GM12892 (cell line): ENCODE data around the gene HIF1A.

Experiments
- DNase-seq: peaks from one replicate; pipeline ENCODE4 v3.0.0; 2011; ENCODE audit not compliant: insufficient read length
- FAIRE-seq: peaks from 2 replicates; lab custom pipeline; 2011; peaks lifted over from hg19 to GRCh38; lab: Jason Lieb, UNC
- POLR2A ChIP-seq: IDR thresholded peaks from 2 replicates; pipeline ENCODE4 v1.6.1; 2011; ENCODE audit warnings: low read depth, low read length, control low read depth
- POLR2AphosphoS5 ChIP-seq: IDR thresholded peaks from 2 replicates; pipeline ENCODE4 v1.6.1; 2011; ENCODE audit warnings: low read depth, low read length, control low read depth
- TAF1 ChIP-seq: IDR thresholded peaks from 2 replicates; pipeline ENCODE4 v1.6.1; 2011; ENCODE audit warnings: low read depth, mild to moderate bottlenecking, control low read depth, low read length, borderline replicate concordance

HIF1A gene

GRCh38 chr14:61769893-61770292 lies 74.6 kb downstream of the HIF1A start:
- no peak for DNase-seq
- TF ChIP-seq TAF1: no peak
- no peak for TF ChIP-seq POLR2AphosphoS5
- FAIRE-seq: no peak

DNA sequence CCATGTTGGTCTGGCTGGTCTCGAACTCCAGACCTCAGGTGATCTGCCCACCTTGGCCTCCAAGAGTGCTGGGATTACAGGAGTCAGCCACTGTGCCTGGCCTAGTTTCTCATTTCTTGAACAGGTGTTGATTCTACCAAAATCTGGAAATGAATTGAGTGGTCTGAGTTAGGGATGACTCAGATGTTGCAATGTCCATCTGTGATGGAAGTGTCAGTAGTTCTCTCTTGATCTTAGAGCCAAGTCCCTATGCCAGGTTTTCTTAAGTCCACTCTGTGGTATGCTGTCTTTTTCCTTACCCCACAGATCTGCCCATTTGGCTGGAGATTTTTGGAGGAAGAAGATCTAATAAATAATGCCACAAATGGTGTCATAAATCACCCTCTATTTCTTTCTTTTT lies 79.5 kb downstream of the HIF1A start:
- DNase-seq (no peak), FAIRE-seq (no peak)
- no peak for TF ChIP-seq POLR2AphosphoS5
- TF ChIP-seq POLR2A: no peak
- no peak for TF ChIP-seq TAF1

DNA sequence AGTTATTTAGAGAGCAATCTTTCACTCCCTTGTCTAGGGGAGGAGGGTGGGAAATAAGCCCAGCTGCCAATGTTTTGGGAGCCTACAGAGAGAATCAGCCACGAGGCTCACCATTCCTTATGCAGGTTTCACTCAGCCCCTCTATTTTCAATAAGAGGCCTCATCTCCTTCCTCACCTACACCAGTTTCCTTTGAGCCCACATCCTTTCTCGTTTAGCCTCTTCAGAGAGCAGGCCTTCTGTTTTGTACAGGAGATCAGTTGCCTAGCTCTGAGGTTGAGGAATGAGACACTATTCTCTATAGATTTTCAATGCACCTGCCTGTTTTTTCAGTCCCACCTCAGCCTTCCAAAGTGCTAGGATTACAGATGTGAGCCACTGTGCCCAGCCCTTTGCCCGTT lies 84.8 kb downstream of the HIF1A start:
- no peak for DNase-seq
- TF ChIP-seq POLR2A: no peak
- TF ChIP-seq TAF1: no peak
- TF ChIP-seq POLR2AphosphoS5: no peak
- FAIRE-seq: no peak

DNA sequence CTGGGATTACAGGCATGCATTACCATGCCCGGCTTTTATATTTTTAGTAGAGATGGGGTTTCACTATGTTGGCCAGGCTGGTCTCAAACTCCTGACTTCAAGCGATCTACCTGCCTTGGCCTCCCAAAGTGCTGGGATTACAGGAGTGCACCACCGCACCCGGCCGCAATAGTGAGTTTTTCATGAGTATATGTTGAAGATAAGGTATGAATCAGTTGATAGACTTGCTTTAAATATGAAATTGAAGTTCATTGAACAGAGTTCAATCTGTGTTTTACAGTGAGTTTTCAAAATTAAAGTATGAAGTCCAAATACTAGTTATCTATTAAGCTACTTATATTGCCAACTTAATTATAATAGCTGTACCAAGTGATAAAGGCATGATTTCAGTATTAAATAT lies 102.0 kb downstream of the HIF1A start:
- DNase-seq (no peak), FAIRE-seq (no peak)
- TF ChIP-seq POLR2A (no peak), TAF1 (no peak), POLR2AphosphoS5 (no peak)
